ENCODE data around the gene EPHB6. TPM values are rescaled to one million over a fixed set of nuclear protein-coding genes. Genes with fewer than 3 reads are reported as not detected.

Gene EPHB6
- total and polyA plus RNA-seq, 8 donors = 23.8 to 165 (median 28.8) TPM

DNA sequence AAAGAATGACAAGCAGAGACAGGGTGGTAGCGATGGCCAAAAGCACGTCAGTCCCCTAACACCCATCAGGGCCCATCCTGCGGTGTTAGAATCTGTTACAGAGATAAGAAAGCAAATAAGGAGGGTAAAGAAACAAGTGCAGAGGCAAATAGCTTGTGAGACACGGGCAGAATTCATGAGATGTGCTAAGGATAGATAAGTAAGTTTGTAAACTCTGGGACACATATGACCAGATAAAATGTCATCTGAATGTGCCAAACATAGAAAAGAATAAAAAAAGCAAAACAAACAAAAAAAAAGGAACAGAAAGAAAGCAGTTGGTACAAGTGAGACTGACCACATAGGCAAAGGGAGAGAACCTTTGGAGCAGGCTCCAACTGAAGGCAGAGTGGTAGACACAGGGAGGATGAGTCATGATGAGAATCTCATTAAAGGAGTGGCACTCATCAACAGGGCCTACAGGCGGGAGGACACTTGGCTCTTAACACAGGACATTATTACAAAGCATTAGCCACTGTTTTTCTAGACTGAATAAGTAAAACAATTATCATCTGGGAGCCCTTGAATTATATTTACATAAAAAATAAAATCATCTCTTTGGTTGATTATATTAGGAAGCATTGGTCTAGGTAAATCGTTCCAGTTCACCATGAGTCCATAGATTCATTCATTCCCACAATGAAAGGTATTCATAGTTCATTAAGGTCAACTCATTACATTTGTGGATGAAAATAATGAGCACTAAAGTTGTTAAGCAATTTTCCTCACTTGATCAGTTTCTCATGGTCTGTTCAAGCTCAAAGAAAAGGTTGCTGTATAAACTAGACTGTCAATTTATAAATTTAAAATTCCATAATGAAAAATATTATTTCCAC lies 21.5 kb upstream of the EPHB6 start:
- WGBS, 2 donors = 49% methylated on average over 6 of the region's 6 CpGs

DNA sequence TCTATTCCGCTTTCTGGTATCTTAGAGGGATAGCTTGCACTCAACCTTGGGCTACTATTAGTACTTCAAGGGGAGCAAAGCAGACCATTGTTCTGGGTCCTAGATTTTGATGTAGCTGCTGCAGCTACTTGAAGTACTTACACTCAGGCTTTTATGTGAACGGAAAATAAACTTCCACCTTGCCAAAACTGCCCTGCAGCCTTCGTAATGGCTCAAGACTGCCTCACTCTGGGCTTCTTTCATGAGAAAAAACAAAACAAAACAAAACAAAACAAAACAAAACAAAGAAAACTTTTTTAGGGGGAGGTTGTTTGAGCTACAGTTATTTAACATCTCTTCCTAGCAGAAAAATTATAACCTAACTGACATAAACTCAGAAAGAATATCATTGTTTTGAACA lies 19.4 kb upstream of the EPHB6 start:
- H3K4me1 ChIP-seq = no peaks in the 10 kb centered on the region
- intact Hi-C loops (cut with DNase I) = no loop called here
- WGBS, 2 donors = 41 to 61% methylated on average over 3 of the region's 3 CpGs
- H3K27ac ChIP-seq = no peak overlapping the region
- ATAC-seq (no peak), DNase-seq (no peak), FAIRE-seq (no peak)
- no peaks in the 10 kb centered on the region for H3K9me3 ChIP-seq
- H3K36me3 ChIP-seq = no peaks in the 10 kb centered on the region
- H3K27me3 ChIP-seq = no peaks in the 10 kb centered on the region
- H3K4me3 ChIP-seq = no peak overlapping the region
- TF ChIP-seq, protein P1, sequence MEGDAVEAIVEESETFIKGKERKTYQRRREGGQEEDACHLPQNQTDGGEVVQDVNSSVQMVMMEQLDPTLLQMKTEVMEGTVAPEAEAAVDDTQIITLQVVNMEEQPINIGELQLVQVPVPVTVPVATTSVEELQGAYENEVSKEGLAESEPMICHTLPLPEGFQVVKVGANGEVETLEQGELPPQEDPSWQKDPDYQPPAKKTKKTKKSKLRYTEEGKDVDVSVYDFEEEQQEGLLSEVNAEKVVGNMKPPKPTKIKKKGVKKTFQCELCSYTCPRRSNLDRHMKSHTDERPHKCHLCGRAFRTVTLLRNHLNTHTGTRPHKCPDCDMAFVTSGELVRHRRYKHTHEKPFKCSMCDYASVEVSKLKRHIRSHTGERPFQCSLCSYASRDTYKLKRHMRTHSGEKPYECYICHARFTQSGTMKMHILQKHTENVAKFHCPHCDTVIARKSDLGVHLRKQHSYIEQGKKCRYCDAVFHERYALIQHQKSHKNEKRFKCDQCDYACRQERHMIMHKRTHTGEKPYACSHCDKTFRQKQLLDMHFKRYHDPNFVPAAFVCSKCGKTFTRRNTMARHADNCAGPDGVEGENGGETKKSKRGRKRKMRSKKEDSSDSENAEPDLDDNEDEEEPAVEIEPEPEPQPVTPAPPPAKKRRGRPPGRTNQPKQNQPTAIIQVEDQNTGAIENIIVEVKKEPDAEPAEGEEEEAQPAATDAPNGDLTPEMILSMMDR (IDR thresholded peaks at IDR 0.05) = no peak

More for the DNA sequence above, 21.5 kb upstream of the EPHB6 start:
- no peak overlapping the region for H3K4me3 ChIP-seq
- H3K4me1 ChIP-seq = no peaks in the 10 kb centered on the region
- ATAC-seq (no peak), FAIRE-seq (no peak), DNase-seq (no peak)
- TF ChIP-seq, protein P1 (IDR thresholded peaks at IDR 0.05) = no peak
- no peaks in the 10 kb centered on the region for H3K36me3 ChIP-seq
- no peak overlapping the region for H3K27ac ChIP-seq
- intact Hi-C loops (cut with DNase I) = no loop called here
- H3K27me3 ChIP-seq = no peaks in the 10 kb centered on the region
- no peaks in the 10 kb centered on the region for H3K9me3 ChIP-seq

GRCh38 chr7:142836426-142836825 lies 18.4 kb upstream of the EPHB6 start:
- Histone ChIP-seq H3K27ac (no peak overlapping the region), H3K9me3 (no peaks in the 10 kb centered on the region), H3K36me3 (no peaks in the 10 kb centered on the region), H3K27me3 (no peaks in the 10 kb centered on the region), H3K4me3 (no peak overlapping the region), H3K4me1 (no peaks in the 10 kb centered on the region)
- TF ChIP-seq, protein P1 (IDR thresholded peaks at IDR 0.05) = no peak
- FAIRE-seq = no peak
- WGBS, 2 donors = 91 to 94% methylated on average over 3 of the region's 3 CpGs
- no peak for ATAC-seq
- intact Hi-C loops (cut with DNase I) = no loop called here
- DNase-seq = no peak

DNA sequence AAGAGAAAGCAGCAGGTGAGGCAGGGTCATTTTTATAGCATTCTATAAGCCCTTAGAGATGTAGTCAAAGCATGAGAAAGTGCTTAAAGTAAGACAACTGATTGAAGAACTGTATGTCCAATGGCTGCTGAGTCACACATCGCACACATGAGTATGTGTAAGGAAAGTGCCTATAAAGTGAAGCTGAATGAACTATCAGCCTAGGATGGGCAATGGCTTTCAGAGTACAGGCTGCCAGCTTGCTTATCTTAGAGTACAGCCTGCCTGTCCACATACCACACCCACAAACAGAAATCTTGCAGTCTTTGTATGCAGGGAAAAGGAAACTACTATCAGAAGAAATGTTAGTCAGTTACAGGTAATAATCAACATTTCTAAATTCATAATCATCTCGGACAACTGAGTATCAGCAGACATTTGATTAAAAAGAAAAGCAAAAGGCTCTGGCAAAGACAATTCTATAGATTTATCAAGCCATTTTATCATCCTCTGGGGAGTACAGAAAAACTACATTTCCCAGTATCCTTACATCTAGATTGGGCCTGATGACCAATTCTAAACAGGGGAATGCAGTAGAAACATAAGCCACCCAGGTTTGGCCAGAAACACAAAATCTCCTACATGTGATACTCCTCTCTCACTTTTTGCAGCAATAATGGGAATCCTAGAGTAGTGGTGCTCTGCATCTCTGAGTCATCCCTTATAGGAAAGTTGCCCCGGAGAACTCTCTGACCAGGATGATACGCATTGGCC lies 16.2 kb upstream of the EPHB6 start:
- Histone ChIP-seq H3K36me3 (no peaks in the 10 kb centered on the region), H3K4me3 (no peak overlapping the region), H3K9me3 (no peaks in the 10 kb centered on the region), H3K27ac (no peak overlapping the region), H3K27me3 (no peaks in the 10 kb centered on the region), H3K4me1 (no peaks in the 10 kb centered on the region)
- ATAC-seq (no peak), DNase-seq (no peak), FAIRE-seq (no peak)
- WGBS, 2 donors = 67 to 70% methylated on average over 4 of the region's 4 CpGs
- intact Hi-C loops (cut with DNase I) = no loop called here
- TF ChIP-seq, protein P1 (IDR thresholded peaks at IDR 0.05) = no peak

All from pancreas (tissue), 10 donors.